HG03378 (cell line): ENCODE results near the gene DEFB132.

Experiments
- ATAC-seq: cut with Tn5 transposase; IDR thresholded peaks from one replicate; pipeline ENCODE4 v1.9.1; 2021; ENCODE audit warnings: mild to moderate bottlenecking, moderate library complexity; ENCODE audit not compliant: unreplicated experiment

Gene DEFB132

DNA sequence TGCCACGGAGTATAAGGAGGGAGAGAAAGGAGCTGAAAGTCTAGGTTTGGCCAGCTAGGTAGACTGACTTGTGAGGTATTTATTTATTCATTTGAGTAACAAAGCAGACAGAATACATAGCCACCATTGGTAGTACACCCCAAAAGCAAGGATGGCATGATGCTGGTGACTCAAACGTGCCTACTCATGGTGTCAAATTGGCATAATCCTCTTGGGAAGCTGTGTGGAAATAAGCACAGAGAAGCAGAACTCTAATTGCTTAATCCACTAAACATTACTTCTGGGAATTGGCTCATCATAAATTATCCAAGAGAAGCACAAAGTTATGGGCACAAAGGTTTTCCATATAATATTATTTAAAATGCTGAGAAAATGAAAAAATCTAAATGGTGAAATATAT is 2.5 kb downstream of the DEFB132 start:
- ATAC-seq: no peak

DNA sequence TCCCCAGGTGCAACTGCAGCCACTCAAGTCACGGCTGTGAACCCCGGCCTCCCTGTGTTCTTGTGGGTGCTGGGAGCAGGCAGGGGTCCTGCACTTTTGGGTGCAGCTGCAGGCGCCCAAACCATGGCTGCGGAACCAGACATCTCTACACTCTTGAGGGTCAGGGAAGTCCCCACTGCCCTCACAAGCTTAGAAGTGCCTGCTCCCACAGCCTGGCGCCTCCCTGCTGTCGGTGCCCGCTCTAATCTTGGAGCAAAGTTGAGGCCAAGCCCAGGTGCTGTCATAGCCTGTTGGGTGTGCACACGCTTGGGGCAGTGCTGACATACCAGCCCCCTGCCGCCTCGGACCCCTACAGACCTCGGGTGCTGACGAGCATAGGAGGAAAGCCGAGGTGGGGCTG is 6.2 kb downstream of the DEFB132 start:
- no peak for ATAC-seq

DNA sequence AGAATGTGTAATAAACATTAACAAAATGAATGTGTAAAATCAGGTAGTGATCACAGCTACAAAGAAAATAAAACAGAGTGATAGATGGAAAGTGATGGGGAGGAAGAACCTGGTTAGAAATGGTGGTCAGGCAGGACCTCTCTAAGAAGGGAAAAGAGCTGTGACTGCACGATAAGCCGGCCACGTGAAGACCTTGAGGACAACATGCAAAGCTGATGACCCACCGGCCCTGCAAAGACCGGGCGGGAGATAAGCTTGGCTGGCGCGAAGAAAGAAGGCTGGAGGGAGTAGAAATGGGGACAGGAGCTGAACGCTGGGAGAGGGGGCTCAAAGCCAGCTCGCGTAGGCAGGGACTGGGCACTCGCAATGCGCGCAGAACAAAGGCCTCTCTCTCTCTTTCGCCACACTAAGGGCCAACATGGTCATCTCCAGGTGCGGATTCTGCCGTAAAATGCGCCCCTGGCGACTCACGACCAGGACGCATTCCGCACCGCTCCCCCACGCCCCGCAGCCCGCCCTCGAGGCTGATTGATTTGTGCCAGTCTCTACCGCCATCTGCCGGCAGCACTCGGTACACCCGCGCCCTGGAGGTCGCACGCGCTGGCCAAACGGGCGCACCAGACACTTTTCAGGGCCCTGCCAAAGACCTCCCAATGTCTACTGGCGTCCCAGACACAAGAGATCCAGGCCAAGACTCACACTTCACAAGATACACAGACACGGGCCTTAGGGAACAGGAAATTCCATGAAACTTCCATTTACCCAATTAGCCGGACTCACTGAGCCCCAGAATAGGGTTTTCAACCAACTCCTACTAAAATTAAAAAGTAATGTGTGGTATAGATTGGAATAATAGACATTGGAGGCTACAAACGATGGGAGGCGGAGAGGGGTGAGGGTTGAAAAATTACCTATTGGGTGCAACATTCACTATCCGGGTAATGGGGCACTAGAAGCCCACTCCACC is 9.4 kb downstream of the DEFB132 start:
- ATAC-seq: no peak

GRCh38 chr20:270517-270916 is 13.0 kb downstream of the DEFB132 start:
- no peak for ATAC-seq

GRCh38 chr20:271069-271468 is 13.5 kb downstream of the DEFB132 start:
- ATAC-seq: no peak

DNA sequence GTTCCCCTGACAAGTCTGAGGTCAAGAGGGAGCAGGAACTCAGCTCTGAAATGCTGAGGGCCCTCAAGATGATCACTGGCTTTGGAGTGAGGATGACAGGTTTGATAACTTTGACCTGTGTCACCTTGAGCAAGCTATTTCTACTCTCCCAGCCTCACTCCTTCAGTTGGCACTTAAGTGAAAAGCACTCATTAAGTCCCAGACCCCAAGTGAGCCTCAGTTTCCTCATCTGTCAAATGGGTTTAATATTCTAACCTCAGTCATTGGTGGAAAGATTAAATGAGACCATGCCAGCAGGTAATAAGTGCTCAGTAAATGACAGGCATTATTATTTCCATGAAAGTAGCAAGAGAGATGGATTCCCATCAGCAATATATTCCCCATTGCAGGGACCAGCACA is 14.0 kb downstream of the DEFB132 start:
- no peak for ATAC-seq

- ATAC-seq: no peak
These were observed 15.2 kb downstream of the DEFB132 start for GRCh38 chr20:272718-273117.

GRCh38 chr20:273884-274283 is 16.4 kb downstream of the DEFB132 start:
- no peak for ATAC-seq

GRCh38 chr20:275791-276190 is 18.3 kb downstream of the DEFB132 start:
- ATAC-seq: no peak

GRCh38 chr20:276620-277495 is 19.3 kb downstream of the DEFB132 start:
- no peak for ATAC-seq

- no peak for ATAC-seq
These were observed 19.9 kb downstream of the DEFB132 start for GRCh38 chr20:277496-277781.

GRCh38 chr20:278181-278580 is 20.7 kb downstream of the DEFB132 start:
- ATAC-seq: no peak

- no peak for ATAC-seq
These were observed 21.4 kb downstream of the DEFB132 start for GRCh38 chr20:278607-279571.

GRCh38 chr20:284172-284571 is 26.6 kb downstream of the DEFB132 start:
- no peak for ATAC-seq

DNA sequence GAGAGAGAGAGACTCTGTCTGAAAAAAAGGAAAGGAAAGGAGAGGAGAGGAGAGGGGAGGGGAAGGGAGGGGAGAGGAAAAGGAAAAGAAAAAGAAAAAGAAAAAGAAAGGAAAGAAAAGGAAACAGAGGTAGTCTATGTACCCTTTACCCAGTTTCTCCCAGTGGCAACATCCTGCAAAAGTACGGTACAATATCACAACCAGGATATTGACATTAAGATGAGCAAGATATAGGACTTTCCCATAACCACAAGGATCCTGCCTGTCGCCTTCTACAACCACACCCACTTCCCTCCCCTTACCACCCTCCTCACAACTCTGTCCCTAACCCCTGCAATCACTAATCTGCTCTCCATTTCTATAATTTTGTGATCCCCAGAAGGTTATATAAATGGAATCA is 29.0 kb downstream of the DEFB132 start:
- ATAC-seq: no peak

DNA sequence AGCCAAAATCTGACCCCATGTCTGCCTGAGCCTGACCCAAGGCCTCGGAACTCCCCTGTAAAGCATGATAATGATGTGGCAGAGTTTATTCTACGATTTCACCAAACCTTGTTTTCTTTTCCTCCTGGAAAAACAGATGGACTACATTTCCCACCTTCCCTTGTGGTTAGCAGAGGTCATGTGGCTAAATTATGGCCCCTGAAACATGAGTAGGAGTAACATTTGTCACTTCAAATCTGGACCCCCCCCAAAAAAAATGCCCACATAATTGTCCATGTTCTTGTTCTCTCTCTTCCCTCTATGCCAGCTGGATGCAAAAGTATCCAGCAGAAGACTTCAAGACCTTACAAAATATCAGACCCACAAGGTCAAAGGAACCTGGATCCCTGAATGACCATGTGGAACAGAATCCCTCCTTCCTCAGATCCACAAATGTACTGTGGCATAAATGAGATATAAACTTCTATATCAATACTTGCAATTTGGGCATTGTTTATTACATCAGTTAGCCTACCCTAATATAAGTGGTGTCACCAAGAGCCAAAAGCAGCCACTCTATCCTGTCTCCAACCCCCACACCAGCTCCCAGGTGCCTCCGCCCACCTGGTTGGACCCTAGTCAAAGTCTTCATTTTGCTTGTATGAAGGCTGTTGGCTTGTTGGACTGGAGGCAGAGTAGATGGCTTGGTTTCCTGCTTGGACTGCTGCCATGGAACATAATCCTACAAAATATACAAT is 31.6 kb downstream of the DEFB132 start:
- ATAC-seq: no peak

GRCh38 chr20:289693-290083 is 32.2 kb downstream of the DEFB132 start:
- ATAC-seq: no peak

- ATAC-seq: peak; percentile 54
These were observed 32.7 kb downstream of the DEFB132 start, which contains the start of gene C20orf96 for GRCh38 chr20:290084-290831. C20orf96 (minus strand) TSS chr20:290750; CDS start chr20:290610, 140 bp downstream.

GRCh38 chr20:294602-295001 is 37.1 kb downstream of the DEFB132 start:
- ATAC-seq: no peak
